ENCODE measurements around the gene LIF.

The LIF gene

DNA sequence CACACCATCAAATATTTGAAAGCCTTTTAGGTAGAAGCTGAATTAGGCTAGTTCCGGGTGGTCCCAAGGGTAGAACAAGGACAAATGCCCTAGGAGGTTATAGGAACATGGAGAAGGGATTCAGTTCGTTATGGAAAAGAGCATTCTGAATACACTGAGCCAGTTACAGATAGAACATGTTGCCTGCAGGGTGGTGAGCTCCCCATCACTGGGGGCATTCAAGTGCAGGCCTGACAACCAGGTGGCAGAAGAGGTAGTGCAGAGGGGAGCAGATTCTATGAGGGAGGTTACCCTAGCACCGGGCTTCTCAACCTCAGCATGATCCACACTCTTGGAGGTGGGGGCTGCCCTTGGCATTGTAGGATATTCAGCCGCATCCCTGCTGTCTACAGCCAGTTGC lies 24.2 kb downstream of the LIF start:
- no peak overlapping the region for H3K4me2 ChIP-seq (ENCODE audit: low read depth, low read length, poor library complexity, severe bottlenecking)
- no peaks in the 10 kb centered on the region for H3K36me3 ChIP-seq (ENCODE audit: insufficient read depth, low read length)
- TF ChIP-seq EZH2phosphoT487 (IDR thresholded peaks at IDR 0.05; ENCODE audit: borderline replicate concordance), result no peak
- TF ChIP-seq CTCF (conservative IDR thresholded peaks at IDR 0.05; ENCODE audit: low read length), result no peak

GRCh38 chr22:30221121-30221992 lies 25.2 kb downstream of the LIF start:
- no peak overlapping the region for H2AFZ ChIP-seq (ENCODE audit: low read length)
- H3K27me3 ChIP-seq (ENCODE audit: insufficient read depth, low read length, poor library complexity, severe bottlenecking), result no peaks in the 10 kb centered on the region
- no peaks in the 10 kb centered on the region for H3F3A ChIP-seq (ENCODE audit: low read depth)
- peak overlapping the region; percentile 33 for H3K9ac ChIP-seq (ENCODE audit: low read depth, low read length, poor library complexity, severe bottlenecking)
- H4K20me1 ChIP-seq (ENCODE audit: insufficient read depth, low read length, poor library complexity, severe bottlenecking), result no peaks in the 10 kb centered on the region
- H3K4me2 ChIP-seq (ENCODE audit: low read depth, low read length, poor library complexity, severe bottlenecking), result peak overlapping the region; percentile 66
- H3K9me2 ChIP-seq (replicated peaks; ENCODE audit: low read depth, low read length), result no peaks in the 10 kb centered on the region
- H3K79me2 ChIP-seq (ENCODE audit: insufficient read depth, low read length), result no peaks in the 10 kb centered on the region
- no peaks in the 10 kb centered on the region for H3K36me3 ChIP-seq (ENCODE audit: insufficient read depth, low read length)
- peak overlapping the region; percentile 47 for H3K4me3 ChIP-seq (ENCODE audit: low read length, poor library complexity, severe bottlenecking)
- peaks cover 40% of the 10 kb centered on the region for H3K4me1 ChIP-seq (ENCODE audit: insufficient read depth, low read length, poor library complexity, severe bottlenecking)
- TF ChIP-seq CTCF (conservative IDR thresholded peaks at IDR 0.05; ENCODE audit: low read length) (no peak), EZH2phosphoT487 (IDR thresholded peaks at IDR 0.05; ENCODE audit: borderline replicate concordance) (no peak)
- no peaks in the 10 kb centered on the region for H3K9me3 ChIP-seq (ENCODE audit: insufficient read depth, low read depth, low read length)

More for the DNA sequence above, 24.2 kb downstream of the LIF start:
- no peaks in the 10 kb centered on the region for H3K27me3 ChIP-seq (ENCODE audit: insufficient read depth, low read length, poor library complexity, severe bottlenecking)
- no peak overlapping the region for H2AFZ ChIP-seq (ENCODE audit: low read length)
- H3K9me2 ChIP-seq (replicated peaks; ENCODE audit: low read depth, low read length), result no peaks in the 10 kb centered on the region
- no peak overlapping the region for H3K9ac ChIP-seq (ENCODE audit: low read depth, low read length, poor library complexity, severe bottlenecking)
- H3K4me3 ChIP-seq (ENCODE audit: low read length, poor library complexity, severe bottlenecking), result no peak overlapping the region
- H3K9me3 ChIP-seq (ENCODE audit: insufficient read depth, low read depth, low read length), result no peaks in the 10 kb centered on the region
- H3K4me1 ChIP-seq (ENCODE audit: insufficient read depth, low read length, poor library complexity, severe bottlenecking), result peaks cover 40% of the 10 kb centered on the region
- no peaks in the 10 kb centered on the region for H3F3A ChIP-seq (ENCODE audit: low read depth)
- H4K20me1 ChIP-seq (ENCODE audit: insufficient read depth, low read length, poor library complexity, severe bottlenecking), result no peaks in the 10 kb centered on the region
- H3K79me2 ChIP-seq (ENCODE audit: insufficient read depth, low read length), result no peaks in the 10 kb centered on the region

DNA sequence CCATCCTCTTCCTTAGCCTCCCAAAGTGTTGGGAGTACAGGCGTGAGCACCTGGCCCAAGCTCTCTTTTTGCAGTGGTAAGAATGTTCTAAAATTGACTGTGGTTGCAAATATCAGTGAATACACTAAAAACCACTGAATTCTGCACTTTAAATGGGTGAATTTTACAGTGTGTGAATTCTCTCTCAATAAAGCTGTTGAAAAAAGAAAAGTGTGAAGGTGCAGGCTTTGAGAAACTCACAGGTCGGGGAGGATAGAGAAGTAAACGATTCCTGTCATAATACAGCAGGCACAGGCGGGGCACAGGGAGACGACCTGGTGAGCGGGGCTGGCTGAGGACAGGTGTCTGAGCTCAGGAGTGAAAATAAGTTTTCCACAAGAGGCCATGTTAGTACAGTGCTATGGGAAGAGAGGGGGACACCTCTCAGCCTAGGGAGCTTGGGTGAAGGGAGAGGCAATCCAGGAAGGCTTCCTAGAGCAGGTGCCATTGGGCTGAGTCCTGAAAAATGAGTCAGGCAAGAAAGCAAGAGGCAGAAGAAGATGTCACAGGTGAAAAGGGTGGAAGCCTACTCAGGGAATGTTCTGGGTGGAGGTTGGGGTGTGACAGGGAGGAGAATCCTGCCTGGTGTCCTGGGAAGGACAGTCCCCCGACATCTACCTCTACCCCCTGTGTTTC lies 26.1 kb downstream of the LIF start:
- Histone ChIP-seq H3K4me3 (ENCODE audit: low read length, poor library complexity, severe bottlenecking) (peak overlapping the region; percentile 47), H4K20me1 (ENCODE audit: insufficient read depth, low read length, poor library complexity, severe bottlenecking) (no peaks in the 10 kb centered on the region), H2AFZ (ENCODE audit: low read length) (no peak overlapping the region), H3K9ac (ENCODE audit: low read depth, low read length, poor library complexity, severe bottlenecking) (peak overlapping the region; percentile 33), H3K9me3 (ENCODE audit: insufficient read depth, low read depth, low read length) (no peaks in the 10 kb centered on the region), H3F3A (ENCODE audit: low read depth) (no peaks in the 10 kb centered on the region), H3K4me2 (ENCODE audit: low read depth, low read length, poor library complexity, severe bottlenecking) (peak overlapping the region; percentile 66), H3K79me2 (ENCODE audit: insufficient read depth, low read length) (no peaks in the 10 kb centered on the region), H3K4me1 (ENCODE audit: insufficient read depth, low read length, poor library complexity, severe bottlenecking) (peaks cover 31% of the 10 kb centered on the region), H3K36me3 (ENCODE audit: insufficient read depth, low read length) (no peaks in the 10 kb centered on the region), H3K27me3 (ENCODE audit: insufficient read depth, low read length, poor library complexity, severe bottlenecking) (no peaks in the 10 kb centered on the region), H3K9me2 (replicated peaks; ENCODE audit: low read depth, low read length) (no peaks in the 10 kb centered on the region)
- TF ChIP-seq CTCF (conservative IDR thresholded peaks at IDR 0.05; ENCODE audit: low read length) (no peak), EZH2phosphoT487 (IDR thresholded peaks at IDR 0.05; ENCODE audit: borderline replicate concordance) (no peak)
